HG03457 (cell line): ENCODE results near the gene TUBGCP3.
"Not testable (repeated sequence)": the region's sequence is repeated elsewhere in the genome, so short reads cannot be mapped to it uniquely, and the experiment has no call there.

Experiments
- ATAC-seq: cut with Tn5 transposase; IDR thresholded peaks from one replicate; pipeline ENCODE4 v1.9.1; 2021; ENCODE audit warnings: moderate number of reproducible peaks; ENCODE audit not compliant: unreplicated experiment

TUBGCP3 gene

GRCh38 chr13:112530861-112531260, 57.1 kb downstream of the TUBGCP3 start:
- no peak for ATAC-seq

GRCh38 chr13:112529216-112529615, 58.7 kb downstream of the TUBGCP3 start:
- ATAC-seq = no peak

GRCh38 chr13:112526146-112526853, 61.7 kb downstream of the TUBGCP3 start:
- ATAC-seq = no peak

GRCh38 chr13:112525356-112525945, 62.5 kb downstream of the TUBGCP3 start:
- no peak for ATAC-seq

GRCh38 chr13:112522578-112522977, 65.4 kb downstream of the TUBGCP3 start:
- no peak for ATAC-seq

- ATAC-seq = no peak
These were observed 66.8 kb downstream of the TUBGCP3 start for GRCh38 chr13:112521073-112521685.

- ATAC-seq = no peak
These were observed 68.4 kb downstream of the TUBGCP3 start for GRCh38 chr13:112519517-112520060.

GRCh38 chr13:112516218-112516617, 71.7 kb downstream of the TUBGCP3 start:
- ATAC-seq = no peak

GRCh38 chr13:112513761-112514160, 74.2 kb downstream of the TUBGCP3 start:
- ATAC-seq = no peak

GRCh38 chr13:112510987-112511685, 76.8 kb downstream of the TUBGCP3 start:
- no peak for ATAC-seq

- no peak for ATAC-seq
These were observed 77.8 kb downstream of the TUBGCP3 start for GRCh38 chr13:112510002-112510780.

- no peak for ATAC-seq
These were observed 78.8 kb downstream of the TUBGCP3 start for GRCh38 chr13:112509190-112509589.

GRCh38 chr13:112506046-112506445, 81.9 kb downstream of the TUBGCP3 start:
- no peak for ATAC-seq

GRCh38 chr13:112496166-112496565, 91.8 kb downstream of the TUBGCP3 start:
- no peak for ATAC-seq

- ATAC-seq = no peak
These were observed 92.5 kb downstream of the TUBGCP3 start for GRCh38 chr13:112495465-112495864.

GRCh38 chr13:112489199-112489598, 98.8 kb downstream of the TUBGCP3 start:
- ATAC-seq = no peak

- ATAC-seq = not testable (repeated sequence)
These were observed 99.5 kb downstream of the TUBGCP3 start for GRCh38 chr13:112488343-112489050.

GRCh38 chr13:112487127-112487517, 100.8 kb downstream of the TUBGCP3 start:
- no peak for ATAC-seq

- ATAC-seq = no peak
These were observed 101.4 kb downstream of the TUBGCP3 start for GRCh38 chr13:112486386-112487126.
